Trophoblast cell (in vitro differentiated cells and primary cell): ENCODE data around the gene PCDHB12.
"Not testable (repeated sequence)": the region's sequence is repeated elsewhere in the genome, so short reads cannot be mapped to it uniquely, and the experiment has no call there.

ENCODE experiments used
- DNase-seq, 2 donors: peaks; one replicate each; pipeline ENCODE4 v3.0.0-alpha.2; 2016
- H2AFZ ChIP-seq: 2 replicates; pipeline ENCODE4 v1.6.1; 2013; ENCODE audit warnings: low read length, moderate library complexity, mild to moderate bottlenecking; ENCODE audit not compliant: insufficient read depth, poor library complexity
- H2AK5ac ChIP-seq: 2 replicates; pipeline ENCODE4 v1.6.1; 2013; ENCODE audit warnings: mild to moderate bottlenecking, low read length
- H2BK120ac ChIP-seq: 2 replicates; pipeline ENCODE4 v1.6.1; 2013; ENCODE audit warnings: low read length, mild to moderate bottlenecking, moderate library complexity; ENCODE audit not compliant: insufficient read depth, poor library complexity
- H2BK12ac ChIP-seq: 2 replicates; pipeline ENCODE4 v1.6.1; 2013; ENCODE audit warnings: mild to moderate bottlenecking, low read length, moderate library complexity
- H2BK5ac ChIP-seq: 2 replicates; pipeline ENCODE4 v1.6.1; 2013; ENCODE audit warnings: low read length, low read depth, moderate library complexity, mild to moderate bottlenecking; ENCODE audit not compliant: poor library complexity
- H3K14ac ChIP-seq: 2 replicates; pipeline ENCODE4 v1.6.1; 2013; ENCODE audit warnings: mild to moderate bottlenecking, low read length
- H3K18ac ChIP-seq: 2 replicates; pipeline ENCODE4 v1.6.1; 2013; ENCODE audit warnings: mild to moderate bottlenecking, low read length
- H3K23ac ChIP-seq: 2 replicates; pipeline ENCODE4 v1.6.1; 2013; ENCODE audit warnings: low read length
- H3K27ac ChIP-seq: 2 replicates; pipeline ENCODE4 v1.5.1; 2013; ENCODE audit warnings: low read depth, mild to moderate bottlenecking, inconsistent platforms, low read length, moderate library complexity
- H3K27me3 ChIP-seq: 2 replicates; pipeline ENCODE4 v1.6.1; 2013; ENCODE audit warnings: inconsistent platforms, mild to moderate bottlenecking, low read length, moderate library complexity; ENCODE audit not compliant: insufficient read depth
- H3K36me3 ChIP-seq, 2 experiments: 1 replicate in 1 of 2; 2 replicates in 1 of 2; pipeline ENCODE4 v1.6.1; 2013; ENCODE audit warnings: low read length in 2 of 2, mild to moderate bottlenecking in 2 of 2, moderate library complexity in 1 of 2; ENCODE audit not compliant: insufficient read depth in 2 of 2, control insufficient read depth in 1 of 2
- H3K4ac ChIP-seq: 2 replicates; pipeline ENCODE4 v1.6.1; 2013; ENCODE audit warnings: low read depth, mild to moderate bottlenecking, low read length, moderate library complexity
- H3K4me1 ChIP-seq, 2 experiments: 1 replicate in 1 of 2; 2 replicates in 1 of 2; pipeline ENCODE4 v1.6.1; 2013; ENCODE audit warnings: low read length in 2 of 2, mild to moderate bottlenecking in 2 of 2, moderate library complexity in 1 of 2; ENCODE audit not compliant: insufficient read depth in 2 of 2, control insufficient read depth in 1 of 2
- H3K4me2 ChIP-seq: 2 replicates; pipeline ENCODE4 v1.6.1; 2013; ENCODE audit warnings: inconsistent platforms, mild to moderate bottlenecking, low read length, moderate library complexity
- H3K4me3 ChIP-seq: 2 replicates; pipeline ENCODE4 v1.5.1; 2013; ENCODE audit warnings: mild to moderate bottlenecking, low read depth, low read length, inconsistent platforms
- H3K79me1 ChIP-seq: one replicate; pipeline ENCODE4 v1.6.1; 2013; ENCODE audit warnings: low read length
- H3K79me2 ChIP-seq: 2 replicates; pipeline ENCODE4 v1.6.1; 2013; ENCODE audit warnings: low read length, mild to moderate bottlenecking; ENCODE audit not compliant: control insufficient read depth, insufficient read depth, poor library complexity
- H3K9ac ChIP-seq: 2 replicates; pipeline ENCODE4 v1.6.1; 2013; ENCODE audit warnings: mild to moderate bottlenecking, low read length
- H3K9me3 ChIP-seq: 2 replicates; pipeline ENCODE4 v1.6.1; 2013; ENCODE audit warnings: low read depth, mild to moderate bottlenecking, control low read depth, inconsistent platforms, low read length; ENCODE audit not compliant: insufficient read depth
- H4K12ac ChIP-seq: 2 replicates; pipeline ENCODE4 v1.6.1; 2013; ENCODE audit warnings: low read depth, mild to moderate bottlenecking, low read length, moderate library complexity
- H4K8ac ChIP-seq: 2 replicates; pipeline ENCODE4 v1.6.1; 2013; ENCODE audit warnings: low read depth, mild to moderate bottlenecking, low read length, moderate library complexity
- H4K91ac ChIP-seq: one replicate; pipeline ENCODE4 v1.6.1; 2013; ENCODE audit warnings: low read depth, mild to moderate bottlenecking, low read length, moderate library complexity
- WGBS: extraction: QIAGEN DNeasy Blood & Tissue Kit; methylation state at CpG from one replicate; pipeline ENCODE4 v1.1.7; 2013; ENCODE audit warnings: missing lambda C conversion rate; ENCODE audit not compliant: insufficient read length, insufficient coverage; ENCODE audit errors: extremely low coverage; 5-methylcytosine and 5-hydroxymethylcytosine counted together

Gene PCDHB12

GRCh38 chr5:141216035-141216434, 7.5 kb downstream of the PCDHB12 start:
- H3K14ac ChIP-seq, H3K4me2 ChIP-seq, H3K27me3 ChIP-seq, H3K9ac ChIP-seq, H2BK5ac ChIP-seq, H2BK12ac ChIP-seq, H3K4ac ChIP-seq, H3K9me3 ChIP-seq, H3K18ac ChIP-seq, DNase-seq, H3K4me3 ChIP-seq, H3K36me3 ChIP-seq, H2AK5ac ChIP-seq, H4K8ac ChIP-seq, H3K79me2 ChIP-seq, H4K91ac ChIP-seq, H3K79me1 ChIP-seq, H3K27ac ChIP-seq, H2BK120ac ChIP-seq, H3K23ac ChIP-seq, H2AFZ ChIP-seq, H4K12ac ChIP-seq, H3K4me1 ChIP-seq: not testable (repeated sequence)
- WGBS = no CpG with 5 or more reads among the region's 26 CpGs

GRCh38 chr5:141223112-141223783, 14.7 kb downstream of the PCDHB12 start, which contains the start of gene PCDHB14:
Gene PCDHB14, plus strand, starts transcription at chr5:141223343. Its CDS starts 163 bp downstream, at chr5:141223506.
- no peak within 1 kb of the TSS for H3K23ac ChIP-seq
- peak in 1 of 2 donors; percentile 3 for DNase-seq
- H3K79me2 ChIP-seq = no peaks in the 10 kb centered on the region
- H2BK12ac ChIP-seq = no peak within 1 kb of the TSS
- H4K12ac ChIP-seq = no peak within 1 kb of the TSS
- no peaks in the 10 kb centered on the region for H3K36me3 ChIP-seq
- no peak within 1 kb of the TSS for H3K4me3 ChIP-seq
- no peak within 1 kb of the TSS for H3K9ac ChIP-seq
- no peak within 1 kb of the TSS for H2AK5ac ChIP-seq
- peaks cover 6% of the 10 kb centered on the region for H3K9me3 ChIP-seq
- H4K8ac ChIP-seq = peak within 1 kb of the TSS; percentile 42
- no peak within 1 kb of the TSS for H4K91ac ChIP-seq
- H3K4me1 ChIP-seq = no peaks in the 10 kb centered on the region
- H3K4me2 ChIP-seq = peak within 1 kb of the TSS; percentile 8
- H3K14ac ChIP-seq = no peak within 1 kb of the TSS
- no peak within 1 kb of the TSS for H2BK5ac ChIP-seq
- no peak within 1 kb of the TSS for H3K4ac ChIP-seq
- no peak within 1 kb of the TSS for H3K27ac ChIP-seq
- no peaks in the 10 kb centered on the region for H3K27me3 ChIP-seq
- no peak within 1 kb of the TSS for H3K18ac ChIP-seq
- H3K79me1 ChIP-seq = no peaks in the 10 kb centered on the region
- H2AFZ ChIP-seq = no peak within 1 kb of the TSS
- WGBS = no CpG with 5 or more reads among the region's 15 CpGs
- H2BK120ac ChIP-seq = no peak within 1 kb of the TSS

GRCh38 chr5:141224844-141225243, 16.3 kb downstream of the PCDHB12 start:
- H3K36me3 ChIP-seq, H4K12ac ChIP-seq, H3K9me3 ChIP-seq, H2BK12ac ChIP-seq, H4K8ac ChIP-seq, DNase-seq, H4K91ac ChIP-seq, H3K79me2 ChIP-seq, H3K27ac ChIP-seq, H3K4ac ChIP-seq, H2BK120ac ChIP-seq, H2BK5ac ChIP-seq, H3K23ac ChIP-seq, H3K4me1 ChIP-seq, H3K9ac ChIP-seq, H3K27me3 ChIP-seq, H3K18ac ChIP-seq, H3K79me1 ChIP-seq, H3K4me3 ChIP-seq, H2AK5ac ChIP-seq, H2AFZ ChIP-seq, H3K4me2 ChIP-seq, H3K14ac ChIP-seq: not testable (repeated sequence)
- no CpG with 5 or more reads among the region's 40 CpGs for WGBS

- not testable (repeated sequence) for H2BK5ac ChIP-seq, H3K4me2 ChIP-seq, H3K4me3 ChIP-seq, H3K79me2 ChIP-seq, H4K12ac ChIP-seq, H3K14ac ChIP-seq, H2AK5ac ChIP-seq, H2AFZ ChIP-seq, H3K18ac ChIP-seq, H3K36me3 ChIP-seq, H3K27ac ChIP-seq, H3K23ac ChIP-seq, H3K4ac ChIP-seq, H3K27me3 ChIP-seq, DNase-seq, H2BK120ac ChIP-seq, H3K79me1 ChIP-seq, H3K4me1 ChIP-seq, H3K9ac ChIP-seq, H2BK12ac ChIP-seq, H4K8ac ChIP-seq, H4K91ac ChIP-seq, H3K9me3 ChIP-seq
- WGBS = no CpG with 5 or more reads among the region's 30 CpGs
Measured at GRCh38 chr5:141225421-141225820, 16.9 kb downstream of the PCDHB12 start.
